Lung (tissue), 12 donors: ENCODE results near the gene ROBO1. TPM values are rescaled to one million over a fixed set of nuclear protein-coding genes. Genes with fewer than 3 reads are reported as not detected.

Experiments used
- ATAC-seq: fragments of 200-7000 bp; cut with Tn5 transposase; one replicate; pipeline ENCODE4 v1.9.1; 2020; ENCODE audit warnings: moderate number of reproducible peaks; ENCODE audit not compliant: insufficient read depth, low FRiP score
- DNase-seq, 3 donors: peaks; one replicate each; pipeline ENCODE4 v3.0.0-alpha.2; 2013 to 2017
- H3K27ac ChIP-seq, 2 donors: one replicate each; pipeline ENCODE4 v1.5.1; 2013; ENCODE audit warnings: mild to moderate bottlenecking in 2 of 2, moderate library complexity in 2 of 2, control low read depth in 1 of 2, inconsistent platforms in 1 of 2, low read depth in 1 of 2, low read length in 1 of 2
- H3K27me3 ChIP-seq, 3 donors: one replicate each; pipeline ENCODE4 v1.5.1; 2013; ENCODE audit warnings: low read length in 2 of 3; ENCODE audit not compliant: control insufficient read depth in 3 of 3, insufficient read depth in 3 of 3
- H3K36me3 ChIP-seq, 4 donors: one replicate each; pipeline ENCODE4 v1.5.1; 2013; ENCODE audit warnings: low read length in 4 of 4, mild to moderate bottlenecking in 1 of 4, moderate library complexity in 1 of 4; ENCODE audit not compliant: control insufficient read depth in 4 of 4, insufficient read depth in 4 of 4
- H3K4me1 ChIP-seq, 5 donors: one replicate each; pipeline ENCODE4 v1.5.1; 2013; ENCODE audit warnings: low read length in 5 of 5, mild to moderate bottlenecking in 2 of 5, moderate library complexity in 1 of 5; ENCODE audit not compliant: control insufficient read depth in 5 of 5, insufficient read depth in 5 of 5
- H3K4me3 ChIP-seq: one replicate; pipeline ENCODE4 v1.5.1; 2013; ENCODE audit warnings: mild to moderate bottlenecking, control low read depth, moderate library complexity
- H3K9ac ChIP-seq, 2 donors: one replicate each; pipeline ENCODE4 v1.5.1; 2013; ENCODE audit warnings: low read length in 2 of 2, control low read depth in 1 of 2; ENCODE audit not compliant: insufficient read depth in 1 of 2
- H3K9me3 ChIP-seq, 4 donors: one replicate each; pipeline ENCODE4 v1.5.1; 2013; ENCODE audit warnings: low read length in 3 of 4, mild to moderate bottlenecking in 1 of 4, moderate library complexity in 1 of 4; ENCODE audit not compliant: control insufficient read depth in 4 of 4, insufficient read depth in 3 of 4
- WGBS, 2 donors: extraction: QIAGEN DNeasy Blood & Tissue Kit; methylation state at CpG; one replicate each; pipeline ENCODE4 v1.1.7; 2013; 5-methylcytosine and 5-hydroxymethylcytosine counted together
- polyA plus RNA-seq, 2 donors: library from polyadenylated mRNA; stranded (reverse); fragments of 200-250 nt; gene quantifications; one replicate each; pipeline ENCODE4 v1.2.1, GENCODE V29; 2013
- total RNA-seq, 2 donors: library from RNA; depleted of rRNA in 1 of 2; stranded (reverse); fragments of >200 nt in 1 of 2; gene quantifications; one replicate each; pipeline ENCODE4 v1.2.1, GENCODE V29; 2014 to 2021
- TF ChIP-seq, protein P1 (sequence below): IDR thresholded peaks from 2 replicates; pipeline ENCODE4 v1.5.1; 2012; ENCODE audit warnings: mild to moderate bottlenecking; ENCODE audit errors: control extremely low read depth, extremely low read depth
- donor health status: control.
- donor health status: control.
- donor health status: Bipolar disorder and iron deficiency.
- donor health status: healthy.
- donor health status: DM: yes; HTN: yes; CAD: no.

The ROBO1 gene
- total and polyA plus RNA-seq, 4 donors: 2.6 to 72.6 (median 15.7) TPM

DNA sequence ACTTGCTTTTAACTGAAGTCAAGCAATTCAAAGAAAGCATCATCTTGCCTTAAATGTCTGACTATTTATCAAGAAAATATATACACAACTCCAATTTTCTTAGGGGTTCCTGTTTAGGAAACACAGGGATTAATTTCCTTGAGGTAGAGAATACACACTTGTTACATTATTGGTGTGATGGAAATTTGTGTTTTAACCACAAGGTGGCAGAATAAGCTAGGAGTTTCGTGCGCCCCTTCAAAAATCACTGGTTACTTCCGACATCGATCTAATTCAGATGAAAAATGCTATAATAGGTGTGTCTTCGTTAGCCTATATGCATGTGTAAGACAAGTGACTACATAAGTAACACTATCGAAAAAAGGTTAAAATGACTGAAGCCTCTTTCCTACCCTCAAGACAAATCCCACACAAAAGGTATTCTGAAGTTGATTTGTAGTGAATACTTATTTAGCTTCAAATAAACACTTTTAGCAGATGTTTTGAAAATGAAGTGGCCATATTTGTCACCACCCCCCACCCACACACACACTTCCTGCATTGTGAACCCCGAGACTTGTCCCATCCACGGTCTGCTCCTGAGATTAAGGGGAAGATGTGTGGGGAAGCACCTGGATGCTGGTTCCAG is 246.5 kb downstream of the ROBO1 start:
- peak overlapping the region in 1 of 2 donors; percentile 8 for H3K9ac ChIP-seq
- TF ChIP-seq, protein P1, sequence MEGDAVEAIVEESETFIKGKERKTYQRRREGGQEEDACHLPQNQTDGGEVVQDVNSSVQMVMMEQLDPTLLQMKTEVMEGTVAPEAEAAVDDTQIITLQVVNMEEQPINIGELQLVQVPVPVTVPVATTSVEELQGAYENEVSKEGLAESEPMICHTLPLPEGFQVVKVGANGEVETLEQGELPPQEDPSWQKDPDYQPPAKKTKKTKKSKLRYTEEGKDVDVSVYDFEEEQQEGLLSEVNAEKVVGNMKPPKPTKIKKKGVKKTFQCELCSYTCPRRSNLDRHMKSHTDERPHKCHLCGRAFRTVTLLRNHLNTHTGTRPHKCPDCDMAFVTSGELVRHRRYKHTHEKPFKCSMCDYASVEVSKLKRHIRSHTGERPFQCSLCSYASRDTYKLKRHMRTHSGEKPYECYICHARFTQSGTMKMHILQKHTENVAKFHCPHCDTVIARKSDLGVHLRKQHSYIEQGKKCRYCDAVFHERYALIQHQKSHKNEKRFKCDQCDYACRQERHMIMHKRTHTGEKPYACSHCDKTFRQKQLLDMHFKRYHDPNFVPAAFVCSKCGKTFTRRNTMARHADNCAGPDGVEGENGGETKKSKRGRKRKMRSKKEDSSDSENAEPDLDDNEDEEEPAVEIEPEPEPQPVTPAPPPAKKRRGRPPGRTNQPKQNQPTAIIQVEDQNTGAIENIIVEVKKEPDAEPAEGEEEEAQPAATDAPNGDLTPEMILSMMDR: no peak
- H3K4me1 ChIP-seq: no peaks in the 10 kb centered on the region
- H3K36me3 ChIP-seq: no peaks in the 10 kb centered on the region
- 5 to 9% methylated on average over 8 of the region's 8 CpGs for WGBS, 2 donors
- no peak overlapping the region for H3K27ac ChIP-seq
- peak; percentile 66 for ATAC-seq
- no peaks in the 10 kb centered on the region for H3K9me3 ChIP-seq
- H3K4me3 ChIP-seq: no peak overlapping the region
- DNase-seq: peak; percentile 17 to 67 (median 66)
- H3K27me3 ChIP-seq: no peaks in the 10 kb centered on the region

DNA sequence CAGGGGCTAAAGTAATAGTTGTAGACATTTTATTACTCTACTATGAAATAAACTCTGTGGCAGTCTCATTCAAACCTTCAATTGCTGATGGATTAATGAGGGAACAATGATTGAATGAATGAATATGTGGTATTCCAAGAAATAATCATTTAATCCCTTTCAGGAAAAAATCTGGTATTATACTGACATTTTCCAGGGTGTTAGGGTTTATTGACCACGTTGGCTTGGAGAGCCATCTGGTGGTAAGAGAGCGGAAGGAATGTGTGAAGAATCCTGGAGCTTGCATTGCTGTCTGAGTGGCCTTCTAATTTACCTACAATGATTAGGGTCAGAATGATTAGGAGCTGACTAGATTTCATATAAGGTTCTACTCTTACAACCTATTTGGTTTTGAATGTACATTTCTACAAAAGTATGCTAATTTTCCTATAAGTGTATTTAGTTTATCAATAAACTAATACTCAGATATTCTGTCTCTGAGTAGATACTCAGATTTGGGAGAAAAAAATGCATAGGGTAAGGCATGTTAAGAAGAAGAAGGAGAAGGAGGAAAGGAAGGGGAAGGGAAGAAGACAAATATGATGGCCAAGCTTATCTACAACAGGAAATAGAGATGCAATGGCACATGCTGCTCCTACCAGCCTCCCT is 249.9 kb downstream of the ROBO1 start:
- no peak for ATAC-seq
- Histone ChIP-seq H3K36me3 (no peaks in the 10 kb centered on the region), H3K4me1 (peaks cover 0 to 14% (median 0%) of the 10 kb centered on the region in 5 donors), H3K27me3 (no peaks in the 10 kb centered on the region), H3K4me3 (no peak overlapping the region), H3K9ac (no peak overlapping the region), H3K27ac (no peak overlapping the region), H3K9me3 (no peaks in the 10 kb centered on the region)
- TF ChIP-seq, protein P1: no peak
- DNase-seq: peak; percentile 19 to 74 (median 71)
- 26 to 31% methylated on average over 2 of the region's 2 CpGs for WGBS, 2 donors

DNA sequence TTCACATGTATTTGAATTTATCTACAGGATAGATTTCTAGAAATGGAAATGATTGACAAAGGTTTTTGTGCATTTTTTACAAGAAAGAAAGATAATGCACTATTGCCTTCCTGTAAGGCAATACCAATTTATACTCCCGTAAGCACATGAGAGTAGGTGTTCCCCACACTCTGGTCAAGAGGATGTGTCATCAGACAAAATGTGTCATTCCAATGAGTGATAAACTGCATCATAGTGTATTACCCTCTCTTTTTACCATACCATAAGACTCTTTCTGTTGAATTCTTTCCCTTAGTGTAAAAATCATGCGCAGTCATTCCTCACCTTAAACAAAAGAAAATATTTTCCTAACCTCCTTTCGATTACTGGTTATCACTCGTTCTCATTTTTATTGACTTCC is 251.0 kb downstream of the ROBO1 start:
- WGBS, 2 donors: 71 to 84% methylated on average over 4 of the region's 4 CpGs
- no peak for ATAC-seq
- no peak overlapping the region for H3K9ac ChIP-seq

More for the DNA sequence above, 251.0 kb downstream of the ROBO1 start:
- Histone ChIP-seq H3K27ac (no peak overlapping the region), H3K27me3 (no peaks in the 10 kb centered on the region), H3K9me3 (no peaks in the 10 kb centered on the region), H3K36me3 (no peaks in the 10 kb centered on the region), H3K4me1 (peaks cover 0 to 20% (median 0%) of the 10 kb centered on the region in 5 donors), H3K4me3 (no peak overlapping the region)
- TF ChIP-seq, protein P1: no peak
- no peak for DNase-seq
